Skeletal muscle satellite cell (primary cell): Measurements from ENCODE around the gene LIPJ.

Experiments
- H3K27me3 ChIP-seq: 2 replicates; pipeline ENCODE4 v1.7.0; 2013; ENCODE audit warnings: low read length; ENCODE audit not compliant: control insufficient read depth, insufficient read depth
- H3K36me3 ChIP-seq: 2 replicates; pipeline ENCODE4 v1.7.0; 2013; ENCODE audit warnings: mild to moderate bottlenecking, control low read depth, low read length; ENCODE audit not compliant: insufficient read depth
- H3K4me1 ChIP-seq: 2 replicates; pipeline ENCODE4 v1.7.0; 2013; ENCODE audit warnings: low read length; ENCODE audit not compliant: control insufficient read depth, insufficient read depth
- H3K4me2 ChIP-seq: 2 replicates; pipeline ENCODE4 v1.7.0; 2013; ENCODE audit warnings: mild to moderate bottlenecking, low read length
- H3K4me3 ChIP-seq: 2 replicates; pipeline ENCODE4 v1.7.0; 2013; ENCODE audit warnings: low read length
- H3K9ac ChIP-seq: 2 replicates; pipeline ENCODE4 v1.7.0; 2013; ENCODE audit warnings: mild to moderate bottlenecking, low read depth, low read length, moderate library complexity
- H3K9me3 ChIP-seq: replicated peaks from 2 replicates; pipeline ENCODE4 v1.7.0; 2013; ENCODE audit warnings: mild to moderate bottlenecking, control low read depth, low read length

Gene LIPJ

DNA sequence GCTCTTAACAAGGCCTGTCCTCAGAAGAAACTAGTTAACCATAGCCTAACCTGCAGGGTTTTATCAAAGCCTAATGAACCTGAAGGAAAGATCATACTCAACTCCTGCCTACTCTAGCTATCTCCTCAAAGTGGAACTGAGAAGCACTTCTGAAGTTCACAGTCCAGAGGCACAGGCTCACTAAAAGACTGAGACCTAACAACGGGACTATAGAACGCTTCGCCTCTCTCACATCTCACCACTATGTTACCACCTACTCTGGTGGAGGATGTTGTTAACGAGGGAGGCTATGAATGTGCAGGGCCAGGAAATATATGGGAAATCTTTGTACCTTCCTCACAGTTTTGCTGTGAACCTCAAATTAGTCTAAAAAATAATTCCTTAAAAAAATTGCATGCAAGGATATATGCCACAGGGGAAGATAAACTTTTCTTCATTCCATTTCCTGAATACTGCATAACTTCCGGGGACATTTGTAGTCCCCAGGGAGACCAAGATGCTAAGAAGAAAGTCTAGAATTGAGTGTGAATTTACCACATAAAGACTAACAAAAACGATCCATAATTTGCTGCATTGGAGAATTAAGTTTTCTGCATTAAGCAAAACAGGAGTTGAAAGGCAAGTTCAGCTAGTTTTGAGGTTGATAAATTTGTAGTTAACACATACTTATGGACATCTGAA, 21.6 kb downstream of the LIPJ start:
- Histone ChIP-seq H3K9ac (no peak overlapping the region), H3K36me3 (no peaks in the 10 kb centered on the region), H3K4me1 (no peaks in the 10 kb centered on the region), H3K4me2 (no peak overlapping the region), H3K4me3 (no peak overlapping the region), H3K27me3 (no peaks in the 10 kb centered on the region), H3K9me3 (no peaks in the 10 kb centered on the region)

DNA sequence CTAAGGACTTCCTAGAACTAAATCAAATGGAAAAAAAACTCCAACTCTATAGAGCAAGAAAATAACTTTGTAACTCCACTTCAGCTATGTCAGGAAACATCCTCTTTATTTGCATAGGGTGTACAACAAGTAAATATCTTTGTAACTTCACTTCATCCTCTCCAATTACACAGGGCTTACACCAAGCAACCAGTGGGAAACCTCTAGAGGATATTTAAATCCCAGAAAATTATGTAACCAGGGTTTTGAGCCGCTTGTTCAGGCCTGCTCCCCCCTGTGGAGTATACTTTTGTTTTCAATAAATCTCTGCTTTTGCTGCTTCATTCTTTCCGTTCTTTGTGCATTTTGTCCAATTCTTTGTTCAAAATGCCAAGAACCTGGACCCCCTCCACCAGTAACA, 22.2 kb downstream of the LIPJ start:
- H3K4me1 ChIP-seq, result no peaks in the 10 kb centered on the region
- no peaks in the 10 kb centered on the region for H3K9me3 ChIP-seq
- no peak overlapping the region for H3K4me2 ChIP-seq
- H3K36me3 ChIP-seq, result no peaks in the 10 kb centered on the region
- H3K4me3 ChIP-seq, result no peak overlapping the region
- no peaks in the 10 kb centered on the region for H3K27me3 ChIP-seq
- H3K9ac ChIP-seq, result no peak overlapping the region

GRCh38 chr10:88616250-88616977, 29.9 kb downstream of the LIPJ start:
- Histone ChIP-seq H3K4me3 (no peak overlapping the region), H3K9ac (no peak overlapping the region), H3K4me2 (no peak overlapping the region), H3K9me3 (no peaks in the 10 kb centered on the region), H3K27me3 (no peaks in the 10 kb centered on the region), H3K4me1 (no peaks in the 10 kb centered on the region), H3K36me3 (no peaks in the 10 kb centered on the region)

- no peaks in the 10 kb centered on the region for H3K9me3 ChIP-seq
- H3K4me2 ChIP-seq, result no peak overlapping the region
- H3K27me3 ChIP-seq, result no peaks in the 10 kb centered on the region
- H3K4me3 ChIP-seq, result no peak overlapping the region
- H3K9ac ChIP-seq, result no peak overlapping the region
- no peaks in the 10 kb centered on the region for H3K4me1 ChIP-seq
- H3K36me3 ChIP-seq, result no peaks in the 10 kb centered on the region
Observed at GRCh38 chr10:88617772-88618300, 31.3 kb downstream of the LIPJ start.

DNA sequence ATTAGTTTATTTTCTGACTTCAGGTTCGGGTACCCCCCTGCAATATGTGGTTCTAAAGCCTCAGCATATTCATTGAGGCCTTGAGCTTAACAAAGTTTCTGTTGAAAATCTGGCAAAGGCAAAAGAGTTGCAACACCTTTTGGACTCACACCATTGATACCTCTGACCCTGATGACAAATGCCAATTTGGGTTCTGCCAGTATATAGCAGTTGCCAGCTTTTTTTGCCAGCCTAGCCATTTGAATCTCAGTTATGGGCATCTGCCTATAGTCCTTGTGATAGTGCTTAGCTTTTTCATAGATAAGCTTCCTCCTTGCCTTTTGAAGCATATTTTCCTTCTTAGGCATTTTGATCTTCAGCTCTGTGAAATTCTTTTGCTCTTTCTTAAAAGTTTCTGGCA, 31.9 kb downstream of the LIPJ start:
- no peak overlapping the region for H3K4me2 ChIP-seq
- no peaks in the 10 kb centered on the region for H3K27me3 ChIP-seq
- H3K4me3 ChIP-seq, result no peak overlapping the region
- H3K9me3 ChIP-seq, result no peaks in the 10 kb centered on the region
- H3K4me1 ChIP-seq, result no peaks in the 10 kb centered on the region
- H3K36me3 ChIP-seq, result no peaks in the 10 kb centered on the region
- H3K9ac ChIP-seq, result no peak overlapping the region

DNA sequence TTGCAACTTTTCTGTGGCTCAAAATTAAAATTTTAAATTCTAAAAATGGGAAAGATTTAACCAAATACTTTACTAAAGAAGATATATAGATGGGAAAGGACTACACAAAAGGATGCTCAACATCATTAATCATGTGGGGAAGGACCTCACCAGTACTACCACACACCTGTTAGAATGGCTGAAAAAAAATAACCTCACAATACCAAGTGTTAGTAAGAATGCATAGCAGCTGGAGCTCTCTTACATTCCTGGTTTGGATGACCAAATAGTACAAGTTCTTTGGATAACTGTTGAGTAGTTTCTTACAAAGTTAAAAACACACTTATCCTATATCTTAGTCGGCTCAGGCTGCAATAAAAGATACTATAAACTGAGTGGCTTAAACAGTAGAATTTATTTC, 33.9 kb downstream of the LIPJ start:
- no peaks in the 10 kb centered on the region for H3K9me3 ChIP-seq
- no peaks in the 10 kb centered on the region for H3K27me3 ChIP-seq
- H3K36me3 ChIP-seq, result no peaks in the 10 kb centered on the region
- no peak overlapping the region for H3K4me3 ChIP-seq
- H3K9ac ChIP-seq, result no peak overlapping the region
- H3K4me1 ChIP-seq, result no peaks in the 10 kb centered on the region
- no peak overlapping the region for H3K4me2 ChIP-seq

DNA sequence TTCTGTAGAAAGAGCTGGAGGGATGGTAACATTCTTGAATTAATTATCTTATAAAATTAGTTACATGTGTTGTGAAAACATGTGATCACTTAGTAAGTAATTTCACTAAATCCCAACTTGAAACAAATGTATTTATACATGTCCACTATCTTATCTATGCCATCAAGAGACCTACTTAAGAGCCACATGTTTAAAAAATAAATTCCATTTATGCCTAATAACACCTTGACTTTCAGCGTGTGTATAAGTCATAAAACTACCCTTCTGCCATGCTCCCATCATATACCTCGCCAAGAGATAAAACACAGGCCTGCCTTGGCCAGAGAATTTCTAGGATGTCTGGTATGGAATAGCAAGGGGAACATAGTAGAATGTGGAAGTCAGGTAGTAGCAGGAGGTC, 37.3 kb downstream of the LIPJ start:
- no peaks in the 10 kb centered on the region for H3K36me3 ChIP-seq
- no peaks in the 10 kb centered on the region for H3K9me3 ChIP-seq
- H3K9ac ChIP-seq, result no peak overlapping the region
- H3K4me3 ChIP-seq, result no peak overlapping the region
- no peak overlapping the region for H3K4me2 ChIP-seq
- H3K4me1 ChIP-seq, result no peaks in the 10 kb centered on the region
- no peaks in the 10 kb centered on the region for H3K27me3 ChIP-seq

- H3K4me1 ChIP-seq, result no peaks in the 10 kb centered on the region
- H3K4me2 ChIP-seq, result no peak overlapping the region
- no peaks in the 10 kb centered on the region for H3K36me3 ChIP-seq
- no peak overlapping the region for H3K9ac ChIP-seq
- no peaks in the 10 kb centered on the region for H3K27me3 ChIP-seq
- no peak overlapping the region for H3K4me3 ChIP-seq
- H3K9me3 ChIP-seq, result no peaks in the 10 kb centered on the region
Observed at GRCh38 chr10:88624840-88625239, 38.3 kb downstream of the LIPJ start.

GRCh38 chr10:88640186-88640585, 53.6 kb downstream of the LIPJ start:
- Histone ChIP-seq H3K27me3 (no peaks in the 10 kb centered on the region), H3K36me3 (no peaks in the 10 kb centered on the region), H3K4me3 (no peak overlapping the region), H3K4me2 (no peak overlapping the region), H3K4me1 (peaks cover 17% of the 10 kb centered on the region), H3K9ac (no peak overlapping the region), H3K9me3 (no peaks in the 10 kb centered on the region)

DNA sequence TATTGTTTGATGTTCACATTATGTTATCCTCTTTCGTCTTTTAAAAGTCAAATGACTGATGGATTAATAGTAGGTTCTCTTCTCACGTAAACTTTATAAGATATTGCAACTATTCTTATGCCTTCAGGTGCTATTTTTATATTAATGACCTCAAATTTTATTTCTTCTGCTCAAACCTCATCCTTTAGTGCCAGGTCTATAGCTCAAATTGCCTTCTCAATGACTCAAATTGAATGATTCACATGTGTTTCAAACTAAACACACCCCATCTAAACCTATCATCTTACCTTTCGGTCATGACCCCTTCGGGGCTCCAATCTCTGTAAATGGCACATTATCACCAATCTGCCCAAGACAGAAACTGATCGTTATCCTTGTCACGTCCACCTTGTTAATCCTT, 55.6 kb downstream of the LIPJ start:
- no peak overlapping the region for H3K4me3 ChIP-seq
- no peaks in the 10 kb centered on the region for H3K27me3 ChIP-seq
- no peaks in the 10 kb centered on the region for H3K9me3 ChIP-seq
- H3K4me2 ChIP-seq, result no peak overlapping the region
- peaks cover 17% of the 10 kb centered on the region for H3K4me1 ChIP-seq
- no peaks in the 10 kb centered on the region for H3K36me3 ChIP-seq
- no peak overlapping the region for H3K9ac ChIP-seq

DNA sequence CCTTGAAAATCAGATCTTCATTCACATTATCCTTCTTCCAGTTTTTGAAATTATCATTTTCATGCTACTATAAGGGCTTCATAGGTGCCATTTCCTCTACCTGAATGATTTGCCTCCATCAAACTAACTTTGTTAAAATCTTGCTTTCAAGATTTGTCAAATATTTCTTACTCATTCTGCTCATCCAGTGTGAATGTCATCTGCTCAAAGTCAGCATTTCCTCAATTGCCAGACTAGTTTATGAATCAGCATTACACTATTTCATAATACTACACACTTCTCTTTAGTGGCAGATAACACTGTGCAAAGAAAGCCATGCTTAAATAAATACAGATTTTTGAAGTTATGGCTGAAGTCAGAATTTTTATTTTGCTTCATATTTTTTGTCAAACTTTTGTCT, 56.4 kb downstream of the LIPJ start:
- H3K27me3 ChIP-seq, result no peaks in the 10 kb centered on the region
- no peaks in the 10 kb centered on the region for H3K9me3 ChIP-seq
- no peak overlapping the region for H3K4me3 ChIP-seq
- no peaks in the 10 kb centered on the region for H3K36me3 ChIP-seq
- H3K4me1 ChIP-seq, result peaks cover 17% of the 10 kb centered on the region
- no peak overlapping the region for H3K4me2 ChIP-seq
- H3K9ac ChIP-seq, result no peak overlapping the region
